Neuronal stem cell (in vitro differentiated cells): ENCODE data around the gene TECTA.

Experiments used
- DNase-seq: peaks from one replicate; pipeline ENCODE4 v3.0.0-alpha.2; 2013; ENCODE audit warnings: low spot score
- H2AFZ ChIP-seq: one replicate; pipeline ENCODE4 v1.6.1; 2013; ENCODE audit warnings: mild to moderate bottlenecking, low read length, inconsistent platforms
- H2AK5ac ChIP-seq: 2 replicates; pipeline ENCODE4 v1.6.1; 2013; ENCODE audit warnings: low read depth, mild to moderate bottlenecking, inconsistent platforms, low read length, moderate library complexity, mixed read lengths
- H2BK120ac ChIP-seq: 2 replicates; pipeline ENCODE4 v1.6.1; 2013; ENCODE audit warnings: low read depth, mild to moderate bottlenecking, inconsistent platforms, low read length, moderate library complexity, mixed read lengths
- H2BK12ac ChIP-seq: one replicate; pipeline ENCODE4 v1.6.1; 2013; ENCODE audit warnings: low read length, inconsistent platforms
- H2BK15ac ChIP-seq: 2 replicates; pipeline ENCODE4 v1.6.1; 2013; ENCODE audit warnings: mild to moderate bottlenecking, low read length, inconsistent platforms, mixed read lengths
- H2BK5ac ChIP-seq: one replicate; pipeline ENCODE4 v1.6.1; 2013; ENCODE audit warnings: inconsistent platforms, mild to moderate bottlenecking, low read length, moderate library complexity
- H3K14ac ChIP-seq: one replicate; pipeline ENCODE4 v1.6.1; 2013; ENCODE audit warnings: low read length, inconsistent platforms
- H3K18ac ChIP-seq: 2 replicates; pipeline ENCODE4 v1.6.1; 2013; ENCODE audit warnings: low read length, inconsistent platforms
- H3K23ac ChIP-seq: 2 replicates; pipeline ENCODE4 v1.6.1; 2013; ENCODE audit warnings: low read depth, mild to moderate bottlenecking, mixed read lengths, low read length, inconsistent platforms; ENCODE audit not compliant: poor library complexity
- H3K27ac ChIP-seq: replicated peaks from 3 replicates; pipeline ENCODE4 v1.5.1; 2013; ENCODE audit warnings: low read length, inconsistent platforms
- H3K27me3 ChIP-seq, 3 experiments: 2 replicates each; pipeline ENCODE4 v1.6.1; 2013; ENCODE audit warnings: low read length in 3 of 3, mild to moderate bottlenecking in 2 of 3, inconsistent platforms in 1 of 3, low read depth in 1 of 3, mixed read lengths in 1 of 3, moderate library complexity in 1 of 3; ENCODE audit not compliant: control insufficient read depth in 3 of 3, insufficient read depth in 3 of 3
- H3K36me3 ChIP-seq, 2 donors: replicated peaks in 1 of 2; 2 replicates each; pipeline ENCODE4 v1.6.1; 2013; ENCODE audit warnings: low read length in 2 of 2; ENCODE audit not compliant: control insufficient read depth in 2 of 2, insufficient read depth in 2 of 2
- H3K4ac ChIP-seq: 2 replicates; pipeline ENCODE4 v1.6.1; 2013; ENCODE audit warnings: inconsistent platforms, mild to moderate bottlenecking, low read length, moderate library complexity
- H3K4me1 ChIP-seq, 2 donors: 1 replicate in 1 of 2; 2 replicates in 1 of 2; pipeline ENCODE4 v1.6.1; 2013; ENCODE audit warnings: low read length in 2 of 2, low read depth in 1 of 2; ENCODE audit not compliant: control insufficient read depth in 2 of 2, insufficient read depth in 1 of 2
- H3K4me2 ChIP-seq: one replicate; pipeline ENCODE4 v1.6.1; 2013; ENCODE audit warnings: mild to moderate bottlenecking, low read length, inconsistent platforms; ENCODE audit not compliant: insufficient read depth, poor library complexity, severe bottlenecking
- H3K4me3 ChIP-seq, 2 donors: 2 replicates each; pipeline ENCODE4 v1.5.1; 2013; ENCODE audit warnings: low read length in 2 of 2, mild to moderate bottlenecking in 2 of 2, inconsistent platforms in 1 of 2, moderate library complexity in 1 of 2
- H3K79me1 ChIP-seq: one replicate; pipeline ENCODE4 v1.6.1; 2013; ENCODE audit warnings: low read depth, mild to moderate bottlenecking, inconsistent platforms, low read length, moderate library complexity
- H3K9ac ChIP-seq: one replicate; pipeline ENCODE4 v1.6.1; 2013; ENCODE audit warnings: mild to moderate bottlenecking, low read depth, low read length, inconsistent platforms; ENCODE audit not compliant: poor library complexity
- H3K9me3 ChIP-seq, 2 donors: replicated peaks in 1 of 2; 2 replicates each; pipeline versions ENCODE3 to v1.6.1; 2013; ENCODE audit warnings: low read length in 2 of 2, mild to moderate bottlenecking in 2 of 2, inconsistent platforms in 1 of 2, low read depth in 1 of 2, mixed read lengths in 1 of 2, moderate library complexity in 1 of 2; ENCODE audit not compliant: control insufficient read depth in 2 of 2, insufficient read depth in 1 of 2
- H4K8ac ChIP-seq: one replicate; pipeline ENCODE4 v1.6.1; 2013; ENCODE audit warnings: low read depth, mild to moderate bottlenecking, inconsistent platforms, low read length, moderate library complexity
- H4K91ac ChIP-seq: one replicate; pipeline ENCODE4 v1.6.1; 2013; ENCODE audit warnings: low read length, low read depth, mild to moderate bottlenecking, inconsistent platforms; ENCODE audit not compliant: poor library complexity
- WGBS, 2 donors: extraction: QIAGEN DNeasy Blood & Tissue Kit; methylation state at CpG; one replicate each; pipeline ENCODE4 v1.1.7; 2013; ENCODE audit warnings: missing lambda C conversion rate in 2 of 2, mixed read lengths in 1 of 2; ENCODE audit not compliant: insufficient read length in 2 of 2, insufficient replicate concordance in 1 of 2; ENCODE audit errors: extremely low coverage in 2 of 2; 5-methylcytosine and 5-hydroxymethylcytosine counted together

TECTA gene

GRCh38 chr11:121066623-121067022, 34.4 kb upstream of the TECTA start:
- no peaks in the 10 kb centered on the region for H3K27me3 ChIP-seq
- H3K79me1 ChIP-seq = no peaks in the 10 kb centered on the region
- H4K91ac ChIP-seq = no peak overlapping the region
- peaks cover 0 to 2% of the 10 kb centered on the region in 2 donors for H3K9me3 ChIP-seq
- no peak overlapping the region for H2AK5ac ChIP-seq
- no peak overlapping the region for H3K27ac ChIP-seq
- no peak overlapping the region for H2AFZ ChIP-seq
- peaks cover 1 to 6% of the 10 kb centered on the region in 2 donors for H3K4me1 ChIP-seq
- DNase-seq = no peak
- H3K36me3 ChIP-seq = peaks cover 0 to 75% of the 10 kb centered on the region in 2 donors
- no peak overlapping the region for H3K9ac ChIP-seq
- no peak overlapping the region for H2BK120ac ChIP-seq
- no peak overlapping the region for H3K18ac ChIP-seq
- H3K4me2 ChIP-seq = no peak overlapping the region
- H2BK15ac ChIP-seq = no peak overlapping the region
- H3K23ac ChIP-seq = no peak overlapping the region
- no peak overlapping the region for H3K4me3 ChIP-seq
- H4K8ac ChIP-seq = no peak overlapping the region
- H2BK12ac ChIP-seq = no peak overlapping the region
- no peak overlapping the region for H2BK5ac ChIP-seq
- H3K14ac ChIP-seq = no peak overlapping the region
- no CpG with 5 or more reads among the region's 3 CpGs for WGBS, 2 donors
- H3K4ac ChIP-seq = no peak overlapping the region

GRCh38 chr11:121067026-121067425, 34.0 kb upstream of the TECTA start:
- Histone ChIP-seq H2BK12ac (no peak overlapping the region), H2AFZ (no peak overlapping the region), H3K14ac (no peak overlapping the region), H4K8ac (no peak overlapping the region), H2AK5ac (no peak overlapping the region), H3K27ac (no peak overlapping the region), H2BK120ac (no peak overlapping the region), H3K23ac (no peak overlapping the region), H3K9ac (no peak overlapping the region), H3K36me3 (peaks cover 0 to 71% of the 10 kb centered on the region in 2 donors), H3K79me1 (no peaks in the 10 kb centered on the region), H2BK15ac (no peak overlapping the region), H3K4me2 (no peak overlapping the region), H3K4me3 (no peak overlapping the region), H3K4me1 (peaks cover 4 to 9% of the 10 kb centered on the region in 2 donors), H2BK5ac (no peak overlapping the region), H3K18ac (no peak overlapping the region), H3K27me3 (no peaks in the 10 kb centered on the region), H3K4ac (no peak overlapping the region), H3K9me3 (peaks cover 0 to 2% of the 10 kb centered on the region in 2 donors), H4K91ac (no peak overlapping the region)
- no CpG with 5 or more reads among the region's 3 CpGs for WGBS, 2 donors
- no peak for DNase-seq

GRCh38 chr11:121067453-121067852, 33.6 kb upstream of the TECTA start:
- Histone ChIP-seq H3K23ac (no peak overlapping the region), H3K4me3 (no peak overlapping the region), H2AK5ac (no peak overlapping the region), H3K36me3 (peaks cover 0 to 67% of the 10 kb centered on the region in 2 donors), H3K18ac (no peak overlapping the region), H2BK120ac (no peak overlapping the region), H3K4ac (no peak overlapping the region), H3K27ac (no peak overlapping the region), H3K4me2 (no peak overlapping the region), H3K27me3 (no peaks in the 10 kb centered on the region), H3K9ac (no peak overlapping the region), H3K79me1 (no peaks in the 10 kb centered on the region), H3K9me3 (peaks cover 0 to 2% of the 10 kb centered on the region in 2 donors), H4K8ac (no peak overlapping the region), H3K14ac (no peak overlapping the region), H2AFZ (no peak overlapping the region), H2BK5ac (no peak overlapping the region), H3K4me1 (peaks cover 4 to 11% of the 10 kb centered on the region in 2 donors), H4K91ac (no peak overlapping the region), H2BK12ac (no peak overlapping the region), H2BK15ac (no peak overlapping the region)
- DNase-seq = no peak
- no CpG with 5 or more reads among the region's 2 CpGs for WGBS, 2 donors

- H4K91ac ChIP-seq = no peak overlapping the region
- no peak overlapping the region for H3K4me2 ChIP-seq
- no peak overlapping the region for H3K4ac ChIP-seq
- H2AK5ac ChIP-seq = no peak overlapping the region
- H3K23ac ChIP-seq = no peak overlapping the region
- H2BK15ac ChIP-seq = no peak overlapping the region
- H2BK5ac ChIP-seq = no peak overlapping the region
- H3K4me1 ChIP-seq = peaks cover 4 to 11% of the 10 kb centered on the region in 2 donors
- H2BK12ac ChIP-seq = no peak overlapping the region
- H3K79me1 ChIP-seq = no peaks in the 10 kb centered on the region
- H3K36me3 ChIP-seq = peaks cover 0 to 65% of the 10 kb centered on the region in 2 donors
- H3K18ac ChIP-seq = no peak overlapping the region
- peaks cover 0 to 2% of the 10 kb centered on the region in 2 donors for H3K9me3 ChIP-seq
- no peak for DNase-seq
- no peak overlapping the region for H2BK120ac ChIP-seq
- no peak overlapping the region for H3K9ac ChIP-seq
- WGBS, 2 donors = no CpG with 5 or more reads among the region's 6 CpGs
- no peak overlapping the region for H3K14ac ChIP-seq
- no peaks in the 10 kb centered on the region for H3K27me3 ChIP-seq
- H2AFZ ChIP-seq = no peak overlapping the region
- no peak overlapping the region for H4K8ac ChIP-seq
- H3K4me3 ChIP-seq = no peak overlapping the region
- no peak overlapping the region for H3K27ac ChIP-seq
Measured at GRCh38 chr11:121067962-121068647, 32.9 kb upstream of the TECTA start.
